IPS-15b (cell line): Measurements from ENCODE around the gene NME7.
"Not testable (repeated sequence)": the region's sequence is repeated elsewhere in the genome, so short reads cannot be mapped to it uniquely, and the experiment has no call there.

Experiments
- H3K27me3 ChIP-seq: one replicate; pipeline ENCODE4 v1.6.1; 2013; ENCODE audit warnings: low read length; ENCODE audit not compliant: control insufficient read depth, insufficient read depth
- H3K36me3 ChIP-seq: one replicate; pipeline ENCODE4 v1.6.1; 2013; ENCODE audit warnings: low read length; ENCODE audit not compliant: control insufficient read depth, insufficient read depth
- H3K4me1 ChIP-seq: one replicate; pipeline ENCODE4 v1.6.1; 2013; ENCODE audit warnings: mild to moderate bottlenecking, low read length; ENCODE audit not compliant: control insufficient read depth, insufficient read depth
- H3K4me3 ChIP-seq: one replicate; pipeline ENCODE4 v1.5.1; 2013; ENCODE audit warnings: low read depth, low read length
- H3K9ac ChIP-seq: one replicate; pipeline ENCODE4 v1.6.1; 2013; ENCODE audit warnings: low read depth, mild to moderate bottlenecking, low read length
- H3K9me3 ChIP-seq: one replicate; pipeline ENCODE4 v1.6.1; 2013; ENCODE audit warnings: mild to moderate bottlenecking, low read length; ENCODE audit not compliant: control insufficient read depth, insufficient read depth

Gene NME7

DNA sequence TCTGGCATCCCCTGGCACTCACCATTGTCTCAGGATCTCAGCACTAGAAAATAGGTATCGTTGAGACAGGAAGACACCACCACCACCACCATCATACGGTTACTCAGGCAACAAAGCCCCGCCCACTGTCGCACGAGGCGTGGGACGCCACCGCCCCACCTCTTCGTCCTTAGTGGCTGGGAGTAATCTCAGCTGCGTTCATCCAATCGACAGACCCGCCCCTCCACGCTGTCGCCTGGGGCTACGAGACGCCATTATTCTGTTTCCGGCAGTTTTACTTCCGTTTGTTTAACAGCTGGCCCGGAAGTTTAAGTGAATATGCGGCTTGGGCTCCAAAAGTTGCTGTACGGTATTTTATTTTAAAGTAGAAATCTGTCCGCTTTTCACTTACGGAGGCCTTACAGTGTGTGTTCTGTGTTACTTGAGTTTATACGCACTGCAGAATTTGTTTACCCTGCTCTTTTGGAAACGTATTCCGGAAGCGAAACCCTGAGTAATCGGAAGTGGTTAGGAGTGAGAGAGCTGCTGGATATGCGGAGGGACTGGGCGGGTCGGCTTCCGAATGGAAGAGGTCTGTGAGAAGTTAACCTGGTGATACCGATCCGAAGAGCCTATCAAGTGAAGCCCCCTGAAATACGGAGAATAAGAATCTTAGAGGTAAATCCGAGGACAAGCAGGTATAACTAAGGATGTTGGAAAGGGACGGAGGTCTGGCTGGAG is at the start of gene NME7, which contains the start of gene BLZF1:
Gene NME7, minus strand, starts transcription at position 112 of the 720 bp plus-strand sequence. Its CDS starts 87 bp downstream, at position 25.
Gene BLZF1, plus strand, starts transcription at position 510 of the 720 bp plus-strand sequence. CDS start 1,328 bp downstream, outside the sequence.
- Histone ChIP-seq H3K4me1 (no peaks in the 10 kb centered on the region), H3K9ac (peak within 1 kb of the TSS; percentile 47), H3K4me3 (peak within 1 kb of the TSS; percentile 81), H3K9me3 (no peaks in the 10 kb centered on the region), H3K36me3 (no peaks in the 10 kb centered on the region), H3K27me3 (no peaks in the 10 kb centered on the region)

- Histone ChIP-seq H3K9ac (no peak overlapping the region), H3K9me3 (no peaks in the 10 kb centered on the region), H3K4me3 (no peak overlapping the region), H3K27me3 (no peaks in the 10 kb centered on the region), H3K4me1 (no peaks in the 10 kb centered on the region), H3K36me3 (no peaks in the 10 kb centered on the region)
Measured at GRCh38 chr1:169414952-169415351, 47.4 kb upstream of the NME7 start.

DNA sequence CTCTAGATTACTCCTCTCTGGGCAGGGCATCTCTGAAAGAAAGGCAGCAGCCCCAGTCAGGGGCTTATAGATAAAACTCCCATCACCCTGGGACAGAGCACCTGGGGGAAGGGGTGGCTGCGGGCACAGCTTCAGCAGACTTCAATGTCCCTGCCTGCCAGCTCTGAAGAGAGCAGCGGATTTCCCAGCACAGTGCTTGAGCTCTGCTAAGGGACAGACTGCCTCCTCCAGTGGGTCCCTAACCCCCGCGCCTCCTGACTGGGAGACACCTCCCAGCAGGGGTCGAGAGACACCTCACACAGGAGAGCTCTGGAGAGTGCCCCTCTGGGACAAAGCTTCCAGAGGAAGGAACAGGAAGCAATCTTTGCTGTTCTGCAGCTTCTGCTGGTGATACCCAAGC is 40.7 kb upstream of the NME7 start:
- H3K4me1 ChIP-seq, H3K9ac ChIP-seq, H3K4me3 ChIP-seq, H3K27me3 ChIP-seq, H3K36me3 ChIP-seq, H3K9me3 ChIP-seq: not testable (repeated sequence)

GRCh38 chr1:169402578-169402977 is 35.0 kb upstream of the NME7 start:
- H3K9me3 ChIP-seq, H3K4me3 ChIP-seq, H3K27me3 ChIP-seq, H3K36me3 ChIP-seq, H3K4me1 ChIP-seq, H3K9ac ChIP-seq: not testable (repeated sequence)

DNA sequence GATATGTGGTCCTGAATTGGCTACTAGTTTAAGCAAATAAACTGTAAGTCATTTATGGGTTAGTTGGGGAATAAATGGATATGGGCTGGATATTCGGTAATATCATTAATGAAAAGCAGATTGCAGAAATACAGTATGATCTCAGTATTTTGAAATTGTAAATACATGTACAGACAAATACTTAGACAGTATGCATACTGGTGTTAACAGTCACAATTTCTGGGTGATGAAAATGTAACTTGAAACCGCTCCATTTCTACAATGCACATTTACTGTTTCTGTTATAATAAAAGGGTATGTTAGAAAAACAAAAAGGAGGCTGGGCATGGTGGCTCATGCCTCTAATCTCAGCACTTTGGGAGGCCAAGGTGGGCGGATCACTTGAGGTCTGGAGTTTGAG is 28.4 kb upstream of the NME7 start:
- H3K36me3 ChIP-seq = no peaks in the 10 kb centered on the region

DNA sequence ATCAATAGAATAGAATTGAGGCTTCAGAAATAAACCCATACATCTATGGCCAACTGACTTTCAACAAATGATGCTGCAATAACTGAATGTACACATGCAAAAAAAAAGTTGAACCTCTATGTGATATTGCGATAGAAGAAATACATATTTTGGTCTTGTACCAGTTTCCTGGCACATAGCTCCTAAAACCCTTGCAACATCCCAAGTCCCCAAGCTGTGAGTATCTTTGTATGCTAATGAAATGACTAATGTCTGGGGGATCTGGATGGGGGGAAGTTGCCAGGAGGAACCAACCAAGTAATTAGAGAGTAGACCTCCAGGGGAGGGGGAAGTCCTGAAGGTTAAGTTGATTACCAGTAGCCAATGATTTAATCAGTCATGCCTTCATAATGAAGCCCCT is 24.8 kb upstream of the NME7 start:
- no peaks in the 10 kb centered on the region for H3K9me3 ChIP-seq
- H3K27me3 ChIP-seq = no peaks in the 10 kb centered on the region
- no peaks in the 10 kb centered on the region for H3K4me1 ChIP-seq
- H3K9ac ChIP-seq = no peak overlapping the region
- no peaks in the 10 kb centered on the region for H3K36me3 ChIP-seq
- H3K4me3 ChIP-seq = no peak overlapping the region

More for the DNA sequence above, 28.4 kb upstream of the NME7 start:
- Histone ChIP-seq H3K9ac (no peak overlapping the region), H3K4me1 (no peaks in the 10 kb centered on the region), H3K4me3 (no peak overlapping the region), H3K27me3 (no peaks in the 10 kb centered on the region), H3K9me3 (no peaks in the 10 kb centered on the region)

DNA sequence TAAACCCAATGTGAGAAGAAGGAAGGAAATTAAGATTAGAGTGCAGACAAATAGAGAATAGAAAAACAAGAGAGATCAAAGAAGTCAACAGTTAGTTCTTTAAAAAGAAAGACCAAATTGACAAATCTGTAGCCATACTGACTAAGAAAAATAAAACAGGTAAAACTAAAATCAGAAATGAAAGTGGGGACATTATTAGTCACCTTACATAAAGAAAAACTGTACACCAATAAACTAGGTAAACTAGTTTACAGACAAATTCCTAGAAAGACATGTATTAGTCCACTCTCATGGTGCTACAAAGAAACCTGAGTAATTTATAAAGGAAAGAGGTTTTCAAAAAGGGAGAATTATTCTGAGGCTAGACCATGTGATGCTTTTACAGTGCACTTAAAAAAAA is 22.7 kb upstream of the NME7 start:
- no peak overlapping the region for H3K4me3 ChIP-seq
- no peaks in the 10 kb centered on the region for H3K27me3 ChIP-seq
- H3K9me3 ChIP-seq = no peaks in the 10 kb centered on the region
- no peaks in the 10 kb centered on the region for H3K4me1 ChIP-seq
- H3K36me3 ChIP-seq = no peaks in the 10 kb centered on the region
- no peak overlapping the region for H3K9ac ChIP-seq

GRCh38 chr1:169387399-169387798 is 19.8 kb upstream of the NME7 start:
- Histone ChIP-seq H3K4me3 (no peak overlapping the region), H3K9ac (no peak overlapping the region), H3K4me1 (no peaks in the 10 kb centered on the region), H3K36me3 (no peaks in the 10 kb centered on the region), H3K9me3 (no peaks in the 10 kb centered on the region), H3K27me3 (no peaks in the 10 kb centered on the region)

- Histone ChIP-seq H3K36me3 (no peaks in the 10 kb centered on the region), H3K4me1 (no peaks in the 10 kb centered on the region), H3K4me3 (no peak overlapping the region), H3K27me3 (no peaks in the 10 kb centered on the region), H3K9ac (no peak overlapping the region), H3K9me3 (no peaks in the 10 kb centered on the region)
Measured at GRCh38 chr1:169383449-169383848, 15.9 kb upstream of the NME7 start.

GRCh38 chr1:169381162-169381561 is 13.6 kb upstream of the NME7 start:
- no peaks in the 10 kb centered on the region for H3K27me3 ChIP-seq
- H3K4me3 ChIP-seq = no peak overlapping the region
- no peak overlapping the region for H3K9ac ChIP-seq
- no peaks in the 10 kb centered on the region for H3K9me3 ChIP-seq
- H3K4me1 ChIP-seq = no peaks in the 10 kb centered on the region
- H3K36me3 ChIP-seq = no peaks in the 10 kb centered on the region

DNA sequence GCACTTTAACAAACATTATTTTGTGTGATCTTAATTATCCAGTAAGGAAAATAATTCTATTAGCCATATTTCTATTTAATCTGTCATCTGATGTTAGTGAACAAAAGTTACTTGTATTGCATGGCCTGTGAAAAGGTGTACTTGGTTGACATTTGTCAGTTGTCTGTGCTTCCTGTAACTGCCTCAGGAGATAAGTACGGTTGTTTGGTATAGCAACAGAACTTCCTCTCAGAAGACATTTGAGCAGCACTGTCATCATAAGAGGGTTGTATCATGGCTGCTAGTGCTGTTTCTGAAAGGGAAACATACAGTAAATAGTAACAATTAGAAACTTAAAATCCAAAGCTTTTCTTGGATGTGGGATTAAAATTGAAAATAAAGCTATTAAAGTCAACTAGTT is 3.8 kb upstream of the NME7 start:
- no peaks in the 10 kb centered on the region for H3K27me3 ChIP-seq
- no peaks in the 10 kb centered on the region for H3K4me1 ChIP-seq
- no peaks in the 10 kb centered on the region for H3K9me3 ChIP-seq
- H3K9ac ChIP-seq = no peak overlapping the region
- no peak overlapping the region for H3K4me3 ChIP-seq
- H3K36me3 ChIP-seq = no peaks in the 10 kb centered on the region

DNA sequence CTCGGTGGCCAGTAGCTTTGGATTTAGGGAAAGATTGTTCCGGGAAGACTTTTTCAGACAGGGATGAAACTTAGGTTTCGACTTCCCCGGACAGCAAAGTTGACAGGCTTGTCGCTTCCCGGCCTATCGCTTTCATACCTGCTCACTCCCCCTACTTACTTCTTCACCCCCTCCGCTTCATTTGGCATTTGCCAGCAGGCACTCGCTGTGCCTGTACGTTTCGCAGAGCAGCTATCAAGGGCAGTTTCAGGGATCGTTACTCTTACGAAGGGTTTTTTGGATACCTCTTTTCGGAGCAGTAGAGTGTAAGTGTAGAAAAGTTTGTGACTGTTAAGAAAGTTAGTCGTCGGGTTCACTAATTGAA is 791 bp upstream of the NME7 start:
- Histone ChIP-seq H3K9me3 (no peaks in the 10 kb centered on the region), H3K9ac (peak overlapping the region; percentile 47), H3K4me3 (peak overlapping the region; percentile 81), H3K36me3 (no peaks in the 10 kb centered on the region), H3K27me3 (no peaks in the 10 kb centered on the region), H3K4me1 (no peaks in the 10 kb centered on the region)
